Skin epidermis (tissue), 12 donors: ENCODE data around the gene PDCD6IP.

ENCODE experiments used
- H3K27ac ChIP-seq, 21 experiments: fragments of 200-600 bp; sonication (generic) in 11 of 21; one replicate each; pipeline ENCODE4 v1.5.0; 2020; ENCODE audit warnings: mild to moderate bottlenecking in 3 of 21, inconsistent platforms in 2 of 21, moderate library complexity in 2 of 21
- H3K4me3 ChIP-seq, 7 experiments: fragments of 200-600 bp; sonication (generic) in 2 of 7; one replicate each; pipeline ENCODE4 v1.5.0; 2020; ENCODE audit warnings: inconsistent platforms in 2 of 7, mild to moderate bottlenecking in 2 of 7, moderate library complexity in 1 of 7

The PDCD6IP gene

DNA sequence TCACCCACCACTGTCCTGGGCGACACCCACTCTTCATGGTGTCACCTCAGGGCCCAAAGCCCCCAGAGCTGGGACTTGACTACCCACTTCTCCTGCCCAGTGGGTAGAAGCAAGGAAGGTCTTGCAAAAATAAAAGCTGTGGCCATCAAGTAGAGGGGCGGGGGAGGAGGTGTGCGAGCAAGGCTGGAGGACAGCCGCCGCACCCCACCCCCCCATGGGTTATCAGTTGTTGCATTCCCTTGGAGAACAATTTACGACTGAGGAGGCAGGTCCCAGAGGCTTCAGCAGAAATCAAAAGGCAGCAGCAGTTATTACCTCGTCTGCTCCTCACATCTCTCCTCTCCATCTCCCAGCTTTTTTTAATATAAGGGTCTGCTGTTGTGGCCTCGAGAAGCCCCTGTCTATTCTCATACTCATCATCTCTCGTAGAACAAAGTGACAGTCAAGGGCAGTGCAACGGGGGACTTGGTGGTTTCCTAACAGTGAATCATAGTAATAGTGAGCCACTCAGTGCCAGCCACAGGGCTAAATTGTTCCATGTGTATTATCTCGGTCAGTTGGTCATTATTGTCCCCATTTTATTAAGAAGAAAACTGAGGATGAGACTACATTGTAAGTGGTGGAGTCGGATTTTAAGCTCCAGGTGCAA is 116.4 kb downstream of the PDCD6IP start:
- H3K4me3 ChIP-seq: no peak overlapping the region
- H3K27ac ChIP-seq: no peak overlapping the region

- H3K4me3 ChIP-seq: no peak overlapping the region
Measured at GRCh38 chr3:33915796-33916546, 117.5 kb downstream of the PDCD6IP start.

GRCh38 chr3:33918126-33918756 is 119.8 kb downstream of the PDCD6IP start:
- Histone ChIP-seq H3K27ac (no peak overlapping the region), H3K4me3 (no peak overlapping the region)

More at GRCh38 chr3:33915796-33916546, 117.5 kb downstream of the PDCD6IP start:
- no peak overlapping the region for H3K27ac ChIP-seq
